Endometrium (tissue), 2 donors: ENCODE results near the gene GPR176.
"Not testable (repeated sequence)": the region's sequence is repeated elsewhere in the genome, so short reads cannot be mapped to it uniquely, and the experiment has no call there.

Experiments used
- FAIRE-seq: peaks from 2 replicates; lab custom pipeline; 2012; peaks lifted over from hg19 to GRCh38; lab: Jason Lieb, UNC
- donor health status: control.
- donor health status: control.

The GPR176 gene

GRCh38 chr15:39857132-39857531, 62.9 kb downstream of the GPR176 start:
- no peak for FAIRE-seq

GRCh38 chr15:39856357-39856756, 63.7 kb downstream of the GPR176 start:
- no peak for FAIRE-seq

GRCh38 chr15:39855400-39855799, 64.7 kb downstream of the GPR176 start:
- FAIRE-seq, result no peak

DNA sequence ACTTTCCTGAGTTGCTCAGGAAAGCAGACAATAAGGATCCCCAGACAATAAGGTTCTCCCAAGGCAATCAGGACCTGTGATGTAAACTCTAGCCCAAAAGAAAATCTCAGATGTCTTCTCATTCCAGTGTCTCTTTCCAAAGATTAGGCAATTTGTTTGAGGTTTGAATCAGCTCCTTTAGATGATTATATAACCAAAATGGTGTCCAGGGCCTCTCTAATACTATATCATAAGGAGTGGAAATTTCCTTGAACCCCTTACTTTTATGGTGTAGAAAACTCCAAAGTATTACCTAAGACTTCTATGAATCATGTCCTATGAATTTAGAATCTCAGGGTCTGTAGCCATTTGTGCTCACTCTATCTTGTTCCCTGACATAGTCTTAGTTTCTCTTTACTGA, 65.9 kb downstream of the GPR176 start:
- no peak for FAIRE-seq

- FAIRE-seq, result no peak
Observed at GRCh38 chr15:39852250-39852649, 67.8 kb downstream of the GPR176 start.

DNA sequence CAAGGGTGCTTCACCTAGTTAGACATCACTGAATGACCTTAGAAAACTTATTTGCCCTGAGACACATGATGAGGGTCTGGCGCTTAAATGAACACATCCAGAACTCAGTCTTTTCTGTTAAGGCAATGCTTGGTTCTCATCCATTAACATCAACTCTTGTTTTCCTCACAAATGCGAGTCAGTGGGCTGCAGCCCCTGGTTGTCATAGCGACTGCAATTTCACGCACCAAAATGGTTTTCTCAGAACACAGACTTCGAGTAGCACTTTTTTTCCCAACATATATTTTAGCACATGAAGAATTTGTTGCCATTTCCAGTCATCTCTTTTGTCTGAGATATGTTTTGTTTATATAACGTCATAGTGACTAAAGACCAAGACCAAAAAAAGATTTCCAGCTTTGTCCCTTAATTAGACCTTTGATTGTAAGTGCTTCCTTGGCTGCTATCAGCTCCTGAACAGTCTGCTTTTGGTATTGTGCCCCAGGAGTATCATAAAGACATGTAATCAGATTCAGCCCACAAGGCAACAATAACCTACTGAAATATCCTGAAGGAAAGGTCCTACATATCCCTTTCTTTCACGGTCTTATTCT, 68.5 kb downstream of the GPR176 start:
- FAIRE-seq, result no peak

DNA sequence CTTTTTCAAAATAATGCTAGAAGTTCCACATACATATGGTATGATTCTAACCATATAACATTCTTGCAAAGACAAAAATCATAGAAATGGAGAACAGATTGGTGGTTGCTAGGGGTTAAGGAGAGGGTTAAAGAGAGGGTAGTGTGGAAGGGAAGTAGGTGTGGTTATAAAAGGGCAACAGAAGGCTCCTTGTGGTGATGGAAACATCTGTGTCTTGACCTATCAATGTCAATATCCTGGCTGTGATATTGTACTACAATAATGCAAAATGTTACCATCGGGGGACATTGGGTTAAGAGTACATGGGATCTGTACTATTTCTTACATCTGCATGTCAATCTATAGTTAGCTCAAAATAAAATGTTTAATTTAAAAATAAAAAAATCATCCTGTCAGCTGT, 69.6 kb downstream of the GPR176 start:
- no peak for FAIRE-seq

GRCh38 chr15:39846108-39846507, 74.0 kb downstream of the GPR176 start:
- no peak for FAIRE-seq

DNA sequence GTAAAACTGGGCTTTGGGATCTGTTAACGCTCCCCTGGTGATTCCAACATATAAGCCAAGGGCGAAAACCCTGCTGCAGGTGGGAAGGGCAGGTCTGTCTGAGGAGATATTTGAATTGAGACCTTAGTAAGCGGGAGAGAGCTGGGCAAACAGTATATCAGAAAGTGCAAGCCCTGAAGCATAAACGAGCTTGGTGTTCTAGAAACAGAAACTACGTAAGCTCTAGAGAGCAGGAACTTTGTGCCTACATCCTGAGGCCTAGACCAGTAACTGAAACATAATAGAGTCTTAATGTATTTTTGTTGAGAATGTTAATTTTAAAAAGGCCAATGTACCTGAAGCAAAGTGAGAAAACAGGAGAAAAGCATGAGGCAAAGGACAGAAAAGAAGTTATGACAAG, 74.5 kb downstream of the GPR176 start:
- no peak for FAIRE-seq

GRCh38 chr15:39843565-39843964, 76.5 kb downstream of the GPR176 start:
- FAIRE-seq, result no peak

DNA sequence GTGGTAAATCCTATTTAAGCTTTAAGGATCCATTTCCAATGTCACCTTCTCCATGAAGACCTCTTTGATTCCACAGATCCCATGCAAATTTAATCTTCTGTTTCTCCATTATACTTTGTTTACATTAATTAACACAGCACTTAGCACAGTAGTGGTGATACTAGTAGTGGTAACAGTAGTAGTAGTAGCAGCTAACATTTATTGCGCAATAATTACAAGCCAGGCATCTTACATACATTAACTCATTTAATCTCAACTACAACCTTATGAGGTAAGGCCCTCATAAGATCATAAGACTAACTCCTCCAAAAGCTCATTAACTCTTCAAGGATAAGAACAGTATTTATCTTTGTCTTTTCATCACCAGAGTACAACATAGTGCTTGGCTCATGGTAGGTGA, 82.6 kb downstream of the GPR176 start:
- FAIRE-seq, result no peak

DNA sequence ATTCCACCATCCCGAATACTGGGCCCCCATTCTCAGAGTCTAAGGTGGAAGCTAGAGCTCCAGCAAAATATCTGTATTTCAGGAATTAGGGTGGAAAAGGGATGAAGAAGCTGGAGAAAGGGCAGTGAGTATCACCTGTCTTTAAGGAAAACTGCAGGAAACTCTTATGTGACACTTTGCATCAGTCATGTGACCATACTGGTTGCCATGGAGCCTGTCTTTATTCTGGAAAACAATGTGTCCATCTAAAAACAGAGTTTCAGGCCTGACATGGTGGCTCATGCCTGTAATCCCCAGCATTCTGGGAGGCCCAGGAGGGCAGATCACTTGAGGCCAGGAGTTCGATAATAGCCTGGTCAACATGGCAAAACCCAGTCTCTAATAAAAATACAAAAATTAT, 84.5 kb downstream of the GPR176 start:
- FAIRE-seq, result no peak

DNA sequence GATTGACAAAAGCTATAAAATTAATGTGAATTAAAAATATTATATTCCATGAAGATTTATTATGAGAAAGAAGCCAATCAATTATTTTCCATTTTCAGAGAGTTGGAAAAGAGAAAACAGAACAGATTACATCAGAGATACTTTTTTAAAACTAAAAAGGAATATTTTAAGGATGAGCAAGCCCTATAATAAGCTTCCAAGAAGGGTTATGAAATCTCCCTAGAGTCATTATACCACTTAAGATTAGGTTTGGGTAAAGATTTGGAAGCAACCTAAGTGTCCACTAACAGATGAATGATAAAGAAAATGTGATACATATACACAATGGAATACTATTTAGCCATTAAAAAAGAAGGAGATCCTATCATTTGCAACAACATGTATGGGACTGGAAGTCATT, 85.8 kb downstream of the GPR176 start:
- no peak for FAIRE-seq

DNA sequence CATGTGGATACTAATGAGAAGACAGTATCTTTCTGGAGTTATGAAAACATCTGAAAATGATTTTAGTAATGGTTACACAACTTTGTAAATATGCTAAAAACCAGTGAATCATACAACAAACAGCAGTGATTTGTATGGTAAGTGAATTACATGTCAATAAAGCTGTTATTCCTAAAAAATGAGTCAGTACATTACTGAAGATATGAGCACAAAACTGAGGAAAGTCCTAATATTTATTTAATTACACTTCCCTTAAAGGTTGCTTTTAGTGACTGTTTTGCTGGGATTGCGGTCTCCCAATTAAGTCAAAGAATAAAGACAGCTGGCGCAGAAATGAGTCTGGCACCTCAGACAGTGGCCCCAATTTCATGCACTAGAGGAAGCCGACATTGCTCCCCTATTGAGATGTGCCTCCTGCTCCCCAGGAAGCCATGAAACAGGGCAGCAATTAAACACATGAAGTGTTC, 86.5 kb downstream of the GPR176 start:
- no peak for FAIRE-seq

GRCh38 chr15:39830166-39830565, 89.9 kb downstream of the GPR176 start:
- no peak for FAIRE-seq

GRCh38 chr15:39828374-39828931, 91.6 kb downstream of the GPR176 start:
- no peak for FAIRE-seq

DNA sequence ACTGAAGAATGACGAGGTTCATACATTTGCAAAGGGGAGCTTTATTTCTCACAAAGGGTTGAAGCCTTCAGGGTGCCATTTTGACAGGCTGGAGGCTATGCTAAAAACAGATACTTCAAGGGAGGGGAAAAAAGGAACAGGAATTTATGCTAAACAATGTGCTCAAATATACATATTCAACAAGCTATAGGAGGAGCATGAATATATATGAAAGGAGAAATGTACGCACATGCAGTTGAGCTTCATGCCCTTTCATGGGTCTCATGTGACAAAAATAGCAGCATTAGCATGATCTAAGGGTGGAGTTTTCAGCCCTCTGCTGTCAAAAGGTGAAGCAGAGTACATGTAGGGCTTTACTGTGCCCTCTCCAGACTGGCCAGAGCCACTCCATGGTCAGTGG, 93.1 kb downstream of the GPR176 start:
- FAIRE-seq, result no peak

GRCh38 chr15:39823634-39824033, 96.4 kb downstream of the GPR176 start:
- FAIRE-seq, result no peak

DNA sequence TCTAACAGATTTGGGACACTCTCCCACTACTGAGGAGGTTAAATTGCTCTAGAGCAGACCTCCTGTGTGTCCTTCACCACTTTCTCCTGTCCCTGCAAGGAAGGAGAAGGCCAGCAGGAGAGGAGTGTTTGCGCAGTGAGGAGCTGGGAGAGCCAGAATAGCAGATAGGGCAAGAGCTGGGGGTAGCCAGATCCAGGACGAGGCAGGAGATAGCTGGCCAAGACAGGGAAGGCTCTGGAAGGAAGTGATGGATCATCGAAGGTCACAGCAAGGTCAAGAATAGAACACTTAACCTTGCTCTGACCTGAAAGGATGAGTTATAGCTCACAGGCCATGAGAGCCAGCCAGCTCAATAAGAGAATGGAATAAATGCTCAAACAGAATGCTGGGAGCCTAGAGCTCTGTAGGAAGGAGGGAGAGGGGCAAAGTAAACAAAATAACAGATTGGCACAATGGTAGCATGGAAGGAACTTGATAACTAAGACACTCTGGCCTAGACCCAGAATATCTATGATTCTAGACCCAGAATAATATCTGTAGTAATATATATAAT, 99.9 kb downstream of the GPR176 start:
- no peak for FAIRE-seq

GRCh38 chr15:39819533-39819932, 100.5 kb downstream of the GPR176 start:
- no peak for FAIRE-seq

DNA sequence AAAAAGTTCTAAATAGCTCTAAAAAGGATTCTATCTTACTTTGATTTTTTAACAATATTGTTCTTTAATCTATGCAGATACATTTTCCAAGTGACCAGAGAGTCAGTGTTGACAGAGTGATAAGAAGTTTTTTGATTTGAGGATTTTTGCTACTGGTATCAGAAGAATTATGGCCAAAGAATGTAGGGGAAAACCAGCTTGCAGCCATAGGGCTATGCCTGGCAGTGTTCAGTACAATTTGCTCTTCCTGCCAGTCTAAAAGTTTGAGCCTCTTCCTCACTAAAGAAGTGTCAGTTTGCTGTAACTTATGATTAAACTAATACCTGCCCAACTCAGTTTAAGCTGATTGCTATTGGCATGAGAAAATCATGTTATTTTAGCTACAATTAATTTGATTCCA, 102.2 kb downstream of the GPR176 start:
- FAIRE-seq, result no peak

DNA sequence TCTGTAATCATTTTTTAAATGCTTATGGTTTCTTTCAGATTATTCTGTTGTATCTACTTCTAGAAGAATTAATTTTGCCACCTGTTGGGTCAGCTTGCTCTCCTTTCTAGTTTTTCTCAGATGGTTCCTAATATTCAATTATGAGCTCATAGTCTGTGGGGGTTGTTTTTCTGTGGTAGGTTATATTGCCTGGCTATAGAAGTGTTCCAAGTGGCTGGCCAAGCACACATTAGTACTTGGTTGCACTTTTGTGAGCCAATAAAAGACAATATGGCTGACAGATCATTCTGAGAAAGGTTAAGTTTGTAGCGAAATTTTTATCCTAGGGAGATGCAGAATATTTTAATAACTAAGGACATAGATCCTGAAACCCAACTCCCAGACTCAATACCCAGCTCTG, 105.6 kb downstream of the GPR176 start:
- FAIRE-seq, result no peak

GRCh38 chr15:39812651-39813050, 107.4 kb downstream of the GPR176 start:
- FAIRE-seq, result not testable (repeated sequence)

DNA sequence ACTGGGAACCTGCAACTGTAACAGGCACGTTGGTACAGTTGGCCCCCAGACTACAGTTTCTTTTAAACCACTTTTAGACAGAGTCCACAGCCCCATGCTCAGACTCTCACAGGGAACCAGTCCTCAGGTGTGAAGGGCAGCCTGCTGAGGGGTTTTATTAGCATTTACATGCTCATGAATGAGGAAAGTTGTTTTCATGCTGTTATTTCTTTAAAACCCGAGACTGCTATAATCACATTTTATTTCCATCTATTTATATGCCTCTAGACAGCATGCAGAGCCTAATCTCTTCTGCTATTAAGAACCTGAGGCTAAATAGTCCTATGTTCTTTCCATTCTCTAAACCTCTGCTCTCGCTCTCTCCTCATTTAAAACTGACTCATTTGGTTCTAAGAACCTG, 111.2 kb downstream of the GPR176 start:
- no peak for FAIRE-seq
